Esophagus muscularis mucosa (tissue), 4 donors: ENCODE results near the gene CAMK1D. TPM values are rescaled to one million over a fixed set of nuclear protein-coding genes. Genes with fewer than 3 reads are reported as not detected.

ENCODE experiments used
- DNase-seq: peaks from one replicate; pipeline ENCODE4 v3.0.0-alpha.2; 2017; ENCODE audit errors: extremely low spot score
- H3K27ac ChIP-seq, 4 donors: fragments of 200-600 bp; sonication (generic); replicated peaks in 1 of 4; 1 replicate in 3 of 4; 2 replicates in 1 of 4; pipeline ENCODE4 v1.5.1; 2016 to 2019; ENCODE audit warnings: mild to moderate bottlenecking in 1 of 4
- H3K27me3 ChIP-seq, 4 donors: fragments of 200-600 bp; sonication (generic); one replicate each; pipeline versions ENCODE4 v1.5.1 to v1.6.0; 2016 to 2019
- H3K36me3 ChIP-seq, 4 donors: fragments of 200-600 bp; sonication (generic); one replicate each; pipeline ENCODE4 v1.5.1; 2016 to 2019
- H3K4me1 ChIP-seq, 4 donors: fragments of 200-600 bp; sonication (generic); one replicate each; pipeline ENCODE4 v1.5.1; 2016 to 2019
- H3K4me3 ChIP-seq, 4 donors: fragments of 200-600 bp; sonication (generic); 1 replicate in 2 of 4; 2 replicates in 2 of 4; pipeline ENCODE4 v1.5.1; 2016 to 2019; ENCODE audit warnings: mild to moderate bottlenecking in 4 of 4, moderate library complexity in 1 of 4
- H3K9me3 ChIP-seq, 4 donors: fragments of 200-600 bp; sonication (generic); 1 replicate in 3 of 4; 2 replicates in 1 of 4; pipeline ENCODE4 v1.5.1; 2016 to 2019
- EP300 ChIP-seq: sonication (generic); formaldehyde crosslinking; IDR thresholded peaks from one replicate; pipeline ENCODE4 v1.6.1; 2017; ENCODE audit warnings: antibody characterized with exemption
- POLR2A ChIP-seq: fragments of 450-650 bp; IDR thresholded peaks from one replicate; pipeline ENCODE4 v1.6.1; 2017; ENCODE audit warnings: antibody characterized with exemption, moderate library complexity, mild to moderate bottlenecking, low read depth
- POLR2AphosphoS5 ChIP-seq, 2 donors: sonication (generic); formaldehyde crosslinking; IDR thresholded peaks; one replicate each; pipeline ENCODE4 v1.6.1; 2017; ENCODE audit warnings: antibody characterized with exemption in 2 of 2
- WGBS: methylation state at CpG from one replicate; pipeline ENCODE4 v1.1.5; 2018; 5-methylcytosine and 5-hydroxymethylcytosine counted together
- intact Hi-C: fragments of 100-400 bp; cut with DNase I; formaldehyde crosslinking; loops from one replicate; pipeline ENCODE4 v1.15.1; 2023
- total RNA-seq, 4 donors: library from RNA; depleted of rRNA; stranded (reverse); fragments of >200 nt; gene quantifications; one replicate each; pipeline versions ENCODE4 v1.1.0 to v1.2.1, GENCODE V29; 2016
- TF ChIP-seq, protein P1 (sequence below), 3 experiments: fragments of 200-600 bp in 2 of 3; fragments of 450-650 bp in 1 of 3; sonication (generic) in 2 of 3; IDR thresholded peaks; one replicate each; pipeline ENCODE4 v1.5.1; 2017 to 2019; ENCODE audit warnings: antibody characterized with exemption in 3 of 3, mild to moderate bottlenecking in 2 of 3, moderate library complexity in 1 of 3

The CAMK1D gene
- total RNA-seq, 4 donors from 2014 or later = 8.4 to 15.4 (median 11.3) TPM

DNA sequence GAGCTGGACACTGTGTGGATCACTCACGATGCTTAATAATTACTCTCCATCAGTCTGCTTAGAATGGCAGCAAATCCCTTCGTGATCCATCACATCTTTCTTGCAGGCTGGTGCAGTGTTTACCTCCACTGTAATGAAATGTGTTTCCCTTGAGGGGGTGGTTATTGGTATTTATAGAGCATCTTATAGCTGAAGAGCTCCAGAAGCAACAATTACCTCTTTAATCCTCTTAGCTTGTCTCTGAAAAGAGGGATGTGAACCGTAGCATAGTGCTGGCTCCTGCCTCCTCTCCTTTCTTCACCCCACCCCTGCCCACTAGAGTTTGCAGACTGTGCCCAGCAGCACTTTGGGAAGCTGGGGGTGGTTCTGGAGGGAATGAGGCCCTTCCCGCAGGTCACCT, 132.6 kb downstream of the CAMK1D start:
- no peaks in the 10 kb centered on the region for H3K36me3 ChIP-seq
- H3K9me3 ChIP-seq = no peaks in the 10 kb centered on the region
- intact Hi-C loops = no loop called here
- H3K4me1 ChIP-seq = peaks cover 10 to 20% (median 16%) of the 10 kb centered on the region in 4 donors
- no peak for DNase-seq
- TF ChIP-seq POLR2A (no peak), EP300 (no peak), POLR2AphosphoS5 (IDR thresholded peaks at IDR 0.05) (no peak)
- TF ChIP-seq, protein P1, sequence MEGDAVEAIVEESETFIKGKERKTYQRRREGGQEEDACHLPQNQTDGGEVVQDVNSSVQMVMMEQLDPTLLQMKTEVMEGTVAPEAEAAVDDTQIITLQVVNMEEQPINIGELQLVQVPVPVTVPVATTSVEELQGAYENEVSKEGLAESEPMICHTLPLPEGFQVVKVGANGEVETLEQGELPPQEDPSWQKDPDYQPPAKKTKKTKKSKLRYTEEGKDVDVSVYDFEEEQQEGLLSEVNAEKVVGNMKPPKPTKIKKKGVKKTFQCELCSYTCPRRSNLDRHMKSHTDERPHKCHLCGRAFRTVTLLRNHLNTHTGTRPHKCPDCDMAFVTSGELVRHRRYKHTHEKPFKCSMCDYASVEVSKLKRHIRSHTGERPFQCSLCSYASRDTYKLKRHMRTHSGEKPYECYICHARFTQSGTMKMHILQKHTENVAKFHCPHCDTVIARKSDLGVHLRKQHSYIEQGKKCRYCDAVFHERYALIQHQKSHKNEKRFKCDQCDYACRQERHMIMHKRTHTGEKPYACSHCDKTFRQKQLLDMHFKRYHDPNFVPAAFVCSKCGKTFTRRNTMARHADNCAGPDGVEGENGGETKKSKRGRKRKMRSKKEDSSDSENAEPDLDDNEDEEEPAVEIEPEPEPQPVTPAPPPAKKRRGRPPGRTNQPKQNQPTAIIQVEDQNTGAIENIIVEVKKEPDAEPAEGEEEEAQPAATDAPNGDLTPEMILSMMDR (IDR thresholded peaks at IDR 0.05) = no peak
- WGBS = 79% methylated on average over 4 of the region's 4 CpGs
- no peak overlapping the region for H3K27ac ChIP-seq
- no peaks in the 10 kb centered on the region for H3K27me3 ChIP-seq
- H3K4me3 ChIP-seq = no peak overlapping the region

DNA sequence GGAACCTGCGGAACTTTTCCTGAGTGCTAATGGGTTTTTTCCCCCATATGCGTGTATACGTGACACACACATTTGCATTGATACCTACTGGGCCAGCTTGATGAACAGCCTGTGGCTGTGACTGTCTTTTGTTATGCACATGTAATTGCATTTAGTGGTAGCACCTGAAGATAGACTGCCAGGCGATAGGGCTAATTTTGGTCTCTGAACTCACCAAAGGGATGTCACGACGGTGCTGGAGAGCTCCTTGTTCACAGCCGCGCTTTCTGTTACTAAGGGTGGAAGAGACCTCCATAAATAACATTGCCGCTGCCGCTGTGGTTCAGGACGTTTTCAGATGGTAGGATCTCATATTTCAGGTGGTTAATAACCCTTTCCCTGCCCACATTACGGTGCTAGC, 133.2 kb downstream of the CAMK1D start:
- TF ChIP-seq, protein P1 (IDR thresholded peaks at IDR 0.05) = no peak
- WGBS = 73% methylated on average over 12 of the region's 12 CpGs
- H3K36me3 ChIP-seq = no peaks in the 10 kb centered on the region
- no peak overlapping the region for H3K27ac ChIP-seq
- no peak overlapping the region for H3K4me3 ChIP-seq
- intact Hi-C loops = no loop called here
- peaks cover 10 to 27% (median 19%) of the 10 kb centered on the region in 4 donors for H3K4me1 ChIP-seq
- DNase-seq = no peak
- H3K27me3 ChIP-seq = no peaks in the 10 kb centered on the region
- H3K9me3 ChIP-seq = no peaks in the 10 kb centered on the region

DNA sequence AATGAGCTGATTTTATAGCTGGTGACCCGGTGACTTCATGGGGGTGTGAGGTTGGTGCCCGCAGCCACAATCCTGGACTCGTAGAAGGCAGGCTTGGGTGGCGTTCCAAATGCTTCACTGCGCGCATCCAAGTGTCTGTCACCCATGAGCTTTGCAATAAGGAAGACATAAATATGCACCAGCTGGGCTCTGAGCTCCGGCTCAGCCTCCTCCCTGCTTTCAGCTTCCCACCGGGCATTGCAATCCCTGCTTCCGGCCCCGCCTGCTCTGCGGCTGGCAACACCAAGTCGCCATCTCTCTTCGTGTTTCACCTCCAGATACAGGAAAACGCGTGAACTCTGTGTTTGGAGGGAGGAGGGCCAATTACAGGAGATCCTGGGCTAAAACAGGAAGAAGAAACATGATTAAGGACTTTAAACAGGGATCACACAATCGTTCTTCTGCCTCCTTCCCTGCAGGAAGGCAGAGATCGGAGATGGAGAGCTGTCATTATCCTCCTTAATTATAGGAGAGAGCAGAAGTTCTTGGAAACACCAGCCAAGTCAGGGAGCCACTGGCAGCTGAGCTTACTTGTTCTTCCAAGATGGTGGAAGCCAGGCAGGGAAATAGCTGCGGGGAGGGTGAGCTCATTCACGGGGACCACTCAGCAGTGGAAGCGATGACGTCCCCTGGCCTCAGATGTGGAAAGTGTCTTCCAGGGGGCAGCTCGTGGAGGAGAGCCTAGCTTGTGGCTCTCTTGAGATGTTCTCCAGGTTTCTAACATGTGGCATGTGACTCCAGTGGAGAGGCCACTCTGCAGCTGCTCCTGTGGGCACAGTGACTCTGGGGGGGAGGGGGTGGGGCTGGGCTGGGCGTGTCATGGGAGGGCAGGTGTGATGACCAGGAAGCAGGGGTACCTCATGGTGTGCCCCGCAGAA, 134.9 kb downstream of the CAMK1D start:
- peak overlapping the region in 2 of 4 donors; percentile 7 to 20 for H3K4me3 ChIP-seq

DNA sequence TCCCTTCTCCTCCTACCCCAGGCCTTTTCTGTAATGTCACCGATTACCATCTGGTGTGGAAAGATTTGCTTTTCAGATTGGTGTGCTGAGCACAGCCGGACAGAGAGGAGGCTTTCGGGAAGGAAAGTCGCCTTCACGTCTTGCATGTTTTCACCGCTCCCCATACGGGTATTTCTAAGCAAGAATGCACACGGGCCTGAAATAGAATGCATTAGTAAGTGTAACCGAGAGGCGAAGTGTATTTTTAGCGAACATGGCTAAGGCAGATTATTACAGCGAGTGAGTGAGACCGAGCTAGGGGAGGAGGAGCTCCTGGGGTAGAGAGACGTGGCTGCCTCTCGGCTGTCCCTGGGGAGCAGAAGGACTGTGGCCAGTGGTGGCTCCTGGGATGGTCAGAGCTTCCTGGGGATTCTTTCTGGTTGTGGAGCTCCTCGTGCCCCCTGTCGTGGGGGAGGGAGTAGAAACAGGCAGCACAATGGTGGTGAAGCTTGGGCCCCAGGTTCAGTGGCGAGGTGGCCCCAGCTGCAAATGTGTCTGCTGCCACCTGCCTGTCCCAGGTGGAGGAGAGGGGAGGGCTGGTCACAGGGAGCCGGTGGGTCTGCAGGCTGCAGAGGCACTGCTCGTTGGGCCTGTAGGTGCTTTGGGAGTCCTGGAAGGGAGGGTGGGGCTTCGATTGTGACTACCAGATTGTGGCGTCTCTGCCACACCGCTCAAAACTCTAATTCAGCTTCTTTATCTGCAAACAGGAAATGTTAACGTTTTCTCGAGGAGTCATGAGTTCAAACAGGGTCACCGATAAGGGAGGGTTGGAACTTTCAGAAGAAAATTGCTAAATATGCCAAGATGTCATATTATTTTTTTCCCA, 135.8 kb downstream of the CAMK1D start:
- Histone ChIP-seq H3K9me3 (no peaks in the 10 kb centered on the region), H3K27ac (peak overlapping the region; percentile 42 to 63 (median 50)), H3K27me3 (no peaks in the 10 kb centered on the region), H3K4me3 (peak overlapping the region in 2 of 4 donors; percentile 7 to 20), H3K36me3 (no peaks in the 10 kb centered on the region), H3K4me1 (peaks cover 10 to 44% (median 27%) of the 10 kb centered on the region in 4 donors)
- intact Hi-C loops = no loop called here
- no peak for DNase-seq
- TF ChIP-seq EP300 (no peak), POLR2A (no peak), POLR2AphosphoS5 (IDR thresholded peaks at IDR 0.05) (no peak)
- TF ChIP-seq, protein P1 (IDR thresholded peaks at IDR 0.05) = no peak
- WGBS = 80% methylated on average over 26 of the region's 26 CpGs

More for the DNA sequence above, 134.9 kb downstream of the CAMK1D start:
- intact Hi-C loops = no loop called here
- no peak for DNase-seq
- H3K27me3 ChIP-seq = no peaks in the 10 kb centered on the region
- H3K27ac ChIP-seq = peak overlapping the region; percentile 42 to 63 (median 50)
- no peaks in the 10 kb centered on the region for H3K9me3 ChIP-seq
- H3K4me1 ChIP-seq = peaks cover 10 to 35% (median 20%) of the 10 kb centered on the region in 4 donors
- TF ChIP-seq EP300 (no peak), POLR2AphosphoS5 (IDR thresholded peaks at IDR 0.05) (no peak), POLR2A (no peak)
- TF ChIP-seq, protein P1 (IDR thresholded peaks at IDR 0.05) = no peak
- H3K36me3 ChIP-seq = no peaks in the 10 kb centered on the region
- WGBS = 85% methylated on average over 20 of the region's 24 CpGs
